Adipose tissue (tissue), 3 donors: ENCODE measurements around the gene PEDS1. TPM values are rescaled to one million over a fixed set of nuclear protein-coding genes. Genes with fewer than 3 reads are reported as not detected.
"Not testable (repeated sequence)": the region's sequence is repeated elsewhere in the genome, so short reads cannot be mapped to it uniquely, and the experiment has no call there.

Source experiments
- H3K27ac ChIP-seq: one replicate; pipeline ENCODE4 v1.5.1; 2013; ENCODE audit warnings: low read depth, low read length
- WGBS, 3 donors: extraction: QIAGEN DNeasy Blood & Tissue Kit; methylation state at CpG; one replicate each; pipeline ENCODE4 v1.1.7; 2013; 5-methylcytosine and 5-hydroxymethylcytosine counted together
- polyA plus RNA-seq, 3 donors: library from polyadenylated mRNA; stranded (reverse); fragments of 200-250 nt; gene quantifications; one replicate each; pipeline ENCODE4 v1.2.3, GENCODE V29; 2013
- donor health status: healthy with polysubstance abuse.
- donor health status: Bipolar disorder and iron deficiency.
- donor health status: healthy.

PEDS1 gene
- polyA plus RNA-seq, 3 donors, result 10.6 to 53.5 (median 21.8) TPM

DNA sequence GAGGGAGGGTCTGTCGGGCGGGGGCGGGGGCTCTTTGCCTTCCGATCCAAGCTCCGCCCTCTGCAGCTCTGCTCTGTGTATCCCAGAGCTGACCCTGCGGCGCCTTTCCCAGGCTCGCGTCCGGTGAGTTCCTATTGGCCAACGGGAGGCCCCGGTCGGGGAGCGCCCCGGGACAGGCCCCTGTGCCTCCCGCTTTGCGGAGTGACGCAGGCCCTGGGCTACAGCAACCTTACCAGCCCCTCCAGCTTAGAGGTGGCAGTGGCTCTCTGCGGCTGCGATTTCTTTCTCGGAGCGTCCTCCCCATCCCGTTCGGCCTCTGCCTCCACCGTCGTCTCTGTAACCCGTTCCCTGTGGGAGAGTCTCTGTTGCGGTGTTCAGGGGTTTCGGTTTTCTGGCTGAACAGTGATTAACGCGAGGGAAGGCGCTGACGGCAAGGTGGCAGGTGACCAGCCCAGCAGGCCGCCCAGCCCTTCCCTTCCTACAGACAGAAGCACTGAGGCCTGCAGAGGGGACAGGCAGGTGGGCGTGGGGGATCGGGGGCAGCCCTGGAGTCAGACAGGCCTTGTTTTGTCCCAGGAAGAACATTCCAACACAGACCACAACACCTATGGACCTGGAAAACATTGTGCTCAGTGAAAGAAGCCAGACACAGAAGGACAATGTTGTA is 19.0 kb upstream of the PEDS1 start:
- H3K27ac ChIP-seq, result no peak overlapping the region
- 3 to 5% (median 4%) methylated on average over 36 of the region's 36 CpGs for WGBS, 3 donors

GRCh38 chr20:50170549-50171220 is 17.2 kb upstream of the PEDS1 start:
- H3K27ac ChIP-seq, result no peak overlapping the region
- WGBS, 3 donors, result 89 to 94% (median 92%) methylated on average over 14 of the region's 14 CpGs

DNA sequence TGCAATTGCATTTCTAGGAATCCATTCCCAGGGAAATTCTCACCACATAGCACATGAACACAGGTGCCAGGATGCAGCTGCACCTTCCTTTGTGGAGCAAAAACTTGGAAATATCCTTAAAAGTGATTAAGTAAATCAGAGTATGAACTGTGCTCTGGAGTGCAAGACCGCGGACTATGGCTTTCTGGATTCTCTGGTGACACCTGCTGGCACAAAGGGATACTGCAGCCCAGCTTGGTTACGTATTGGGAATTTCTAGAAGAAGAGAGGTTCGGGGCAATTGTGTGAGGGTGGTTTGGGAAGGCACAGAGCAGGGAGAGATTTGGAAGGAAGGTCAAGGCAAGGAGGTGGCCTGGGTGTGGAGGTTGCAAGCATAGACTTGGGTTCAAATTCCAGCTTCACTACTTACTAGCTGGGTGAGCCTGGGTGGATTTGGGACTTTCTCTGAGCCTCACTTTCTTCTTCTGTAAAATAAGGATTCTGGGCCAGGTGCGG is 15.9 kb upstream of the PEDS1 start:
- WGBS, 3 donors, result 17 to 24% (median 24%) methylated on average over 5 of the region's 5 CpGs
- H3K27ac ChIP-seq, result no peak overlapping the region

- H3K27ac ChIP-seq, result peak overlapping the region; percentile 3
- 5 to 7% (median 7%) methylated on average over 20 of the region's 20 CpGs for WGBS, 3 donors
Measured at GRCh38 chr20:50165684-50166554, 12.4 kb upstream of the PEDS1 start.

DNA sequence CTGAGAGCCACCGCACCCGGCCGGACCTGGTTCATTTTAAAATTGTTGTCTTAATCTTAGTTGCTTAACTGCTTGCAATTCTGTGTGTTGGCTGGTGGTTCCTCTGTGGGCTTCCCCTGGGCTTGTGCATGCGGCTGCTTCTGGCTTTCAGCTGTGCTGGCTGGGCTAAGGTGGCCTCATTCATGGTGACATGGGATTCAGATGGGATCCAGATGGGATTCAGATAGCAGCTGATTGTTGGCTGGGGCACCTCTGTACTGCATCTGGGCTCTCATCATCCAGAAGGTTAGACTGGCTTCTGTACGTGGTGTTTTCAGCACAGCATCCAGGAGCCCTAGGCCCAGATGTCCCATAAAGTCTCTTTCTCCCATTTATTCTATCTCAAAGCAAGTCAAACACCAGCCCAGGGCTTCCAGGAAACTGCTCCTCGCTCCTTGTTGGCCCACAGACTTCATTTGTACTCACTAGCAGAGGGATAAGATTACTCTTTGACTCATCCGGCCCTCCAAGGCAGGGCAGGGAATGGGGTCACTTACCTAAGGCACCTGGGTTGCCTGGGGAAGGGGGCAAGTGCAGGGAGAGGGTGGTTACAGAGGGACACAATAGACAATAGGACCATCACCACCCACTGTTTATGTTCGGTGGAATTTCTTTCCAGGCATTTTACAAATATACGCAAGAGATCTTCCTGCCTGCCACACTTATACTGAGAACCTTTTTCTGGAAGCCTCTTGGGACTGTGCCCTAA is 10.2 kb upstream of the PEDS1 start:
- H3K27ac ChIP-seq, result no peak overlapping the region
- 49 to 75% (median 60%) methylated on average over 9 of the region's 9 CpGs for WGBS, 3 donors

- not testable (repeated sequence) for H3K27ac ChIP-seq
Measured at GRCh38 chr20:50161494-50161893, 8.0 kb upstream of the PEDS1 start.

GRCh38 chr20:50153153-50153499 is 397 bp downstream of the PEDS1 start:
- no peak overlapping the region for H3K27ac ChIP-seq
- WGBS, 3 donors, result 0 to 1% (median 0%) methylated on average over 18 of the region's 18 CpGs

More at GRCh38 chr20:50161494-50161893, 8.0 kb upstream of the PEDS1 start:
- 83 to 93% (median 90%) methylated on average over 6 to 7 of the region's 7 CpGs for WGBS, 3 donors

GRCh38 chr20:50152394-50153152 is 950 bp downstream of the PEDS1 start:
- no peak overlapping the region for H3K27ac ChIP-seq
- 13 to 18% (median 16%) methylated on average over 4 of the region's 4 CpGs for WGBS, 3 donors

DNA sequence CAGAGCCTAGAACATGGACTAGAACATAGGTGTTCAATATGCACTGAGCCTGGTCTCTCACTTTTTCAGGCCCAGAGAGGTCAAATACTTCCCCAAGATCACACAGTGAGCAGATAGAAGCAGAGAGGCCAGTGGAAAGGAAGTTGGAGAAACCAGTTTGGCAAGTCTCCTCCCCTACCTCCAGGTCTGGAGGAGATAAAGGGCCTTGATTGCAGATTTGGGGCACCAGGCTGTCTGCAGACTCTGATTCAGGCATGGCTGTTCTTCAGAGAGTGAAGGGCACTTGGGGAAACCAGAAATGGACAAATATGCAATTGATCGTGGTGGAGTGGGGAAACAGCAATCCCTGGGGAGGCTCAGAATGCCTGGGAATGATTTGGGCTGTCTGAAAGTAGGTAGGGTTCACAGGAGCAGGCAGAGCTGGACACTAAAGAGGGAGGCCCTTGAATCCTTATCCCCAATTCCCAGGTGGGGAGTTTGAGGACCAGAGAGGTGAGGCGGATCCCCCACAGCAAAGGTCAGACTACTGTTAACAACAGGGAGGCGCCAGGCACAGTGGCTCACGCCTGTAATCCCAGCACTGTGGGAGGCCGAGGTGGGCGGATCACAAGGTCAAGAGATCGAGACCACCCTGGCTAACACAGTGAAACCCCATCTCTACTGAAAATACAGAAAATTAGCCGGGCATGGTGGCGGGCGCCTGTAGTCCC is 2.3 kb downstream of the PEDS1 start:
- no peak overlapping the region for H3K27ac ChIP-seq

DNA sequence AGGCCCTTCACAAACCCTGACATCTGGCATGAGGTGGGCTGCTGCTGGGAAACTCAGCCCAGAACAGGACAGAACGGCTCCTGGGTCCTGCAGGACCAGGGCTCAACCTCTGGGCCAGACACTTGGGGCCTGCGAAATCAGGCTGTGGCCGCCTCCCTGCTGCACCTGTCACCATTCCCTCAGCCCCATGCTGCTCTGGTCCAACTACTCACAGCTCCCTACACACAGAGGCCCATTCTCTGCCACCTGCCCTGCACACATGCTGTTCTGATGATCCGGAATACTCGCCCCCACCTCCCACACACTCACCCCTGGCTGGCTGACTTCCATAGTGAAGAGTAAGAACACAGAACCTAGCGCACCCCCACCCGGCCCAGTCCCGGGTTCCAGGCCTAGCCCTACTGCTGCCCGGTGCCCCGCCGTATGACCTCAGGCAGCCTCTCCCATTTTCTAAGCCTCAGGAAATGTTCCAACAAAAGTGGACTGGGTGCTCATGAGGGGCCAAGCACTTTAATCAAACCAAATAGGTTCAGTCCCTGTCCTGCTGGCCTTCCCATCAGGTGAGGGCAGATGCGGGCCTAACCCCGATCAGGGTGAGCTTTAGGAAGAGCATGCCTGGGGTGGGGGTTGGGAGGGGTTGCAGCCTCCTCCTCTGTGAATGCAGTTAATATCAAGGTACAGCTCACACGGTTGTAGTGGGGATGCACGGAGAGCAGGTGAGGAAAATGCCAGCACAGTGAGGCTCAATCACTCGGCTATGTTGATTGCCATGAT is 3.9 kb downstream of the PEDS1 start:
- no peak overlapping the region for H3K27ac ChIP-seq
- 48 to 80% (median 78%) methylated on average over 16 of the region's 16 CpGs for WGBS, 3 donors

More for the DNA sequence above, 2.3 kb downstream of the PEDS1 start:
- 58 to 85% (median 82%) methylated on average over 10 of the region's 10 CpGs for WGBS, 3 donors

DNA sequence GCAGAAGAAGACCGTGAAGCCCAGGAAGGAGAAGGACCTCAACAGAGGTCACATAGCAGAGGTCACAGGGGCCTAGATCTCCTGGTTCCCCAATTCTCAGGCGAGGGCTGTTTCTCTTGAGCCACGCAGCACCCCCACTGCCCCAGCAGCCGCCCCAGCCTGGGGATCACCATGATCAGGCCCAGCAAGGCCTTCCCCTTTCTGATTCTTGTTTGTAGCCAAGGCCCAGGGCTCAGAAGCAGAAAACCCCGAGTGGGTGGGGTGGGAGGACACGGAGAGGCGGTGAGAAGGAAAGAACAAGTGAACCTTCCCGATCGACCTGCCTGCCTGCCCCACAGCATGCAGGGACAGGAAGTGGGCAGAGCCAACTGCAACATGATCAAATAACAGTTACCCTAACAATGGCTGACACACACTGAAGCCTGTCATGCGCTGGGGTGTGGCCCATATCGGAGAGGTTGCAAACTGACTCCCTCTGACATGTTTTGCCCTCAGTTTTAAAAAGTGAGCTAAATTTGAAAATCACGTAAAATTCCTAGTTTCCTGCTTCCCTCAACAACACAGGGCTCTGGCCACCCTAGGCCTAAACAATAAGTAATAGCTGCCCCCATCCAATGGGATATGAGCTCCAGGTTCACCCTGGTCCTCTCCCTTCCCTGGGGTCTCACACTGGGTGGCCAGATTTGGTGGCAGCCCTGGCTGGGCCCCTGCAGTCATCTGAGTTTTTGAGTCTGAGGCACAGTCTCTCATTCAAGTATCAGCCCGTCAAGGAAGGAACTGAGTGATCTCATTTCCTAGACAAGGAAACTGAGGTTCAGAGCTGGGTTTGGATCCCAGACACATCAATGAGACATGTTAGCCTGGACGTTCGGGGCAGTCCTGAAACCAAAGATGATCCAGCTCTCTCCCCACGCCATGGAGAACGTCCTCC is 6.5 kb downstream of the PEDS1 start:
- WGBS, 3 donors, result 37 to 54% (median 41%) methylated on average over 17 of the region's 17 CpGs

DNA sequence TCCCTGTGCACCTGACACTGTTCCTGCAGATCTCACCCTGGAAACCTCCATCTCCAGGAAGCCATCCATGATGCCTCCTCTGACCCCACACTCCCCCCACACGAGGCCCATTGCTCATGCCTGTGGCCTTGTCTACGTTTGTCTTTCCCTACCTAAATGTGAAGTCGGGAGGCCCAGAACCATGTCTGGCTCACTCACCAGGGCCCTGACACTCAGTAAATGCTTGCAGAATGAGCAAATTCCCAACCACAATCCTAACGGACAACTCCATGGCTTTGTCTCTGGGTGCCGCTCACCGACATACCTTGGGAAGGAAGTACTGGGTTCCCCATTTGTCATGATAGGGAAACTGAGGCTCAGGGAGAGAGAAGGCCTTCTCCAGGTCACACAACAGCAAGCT is 7.3 kb downstream of the PEDS1 start:
- WGBS, 3 donors, result 77 to 83% (median 81%) methylated on average over 6 of the region's 6 CpGs
- peak overlapping the region; percentile 5 for H3K27ac ChIP-seq

More for the DNA sequence above, 6.5 kb downstream of the PEDS1 start:
- H3K27ac ChIP-seq, result peak overlapping the region; percentile 5

GRCh38 chr20:50145566-50145965 is 8.0 kb downstream of the PEDS1 start:
- no peak overlapping the region for H3K27ac ChIP-seq
- 93 to 94% (median 93%) methylated on average over 6 of the region's 6 CpGs for WGBS, 3 donors

DNA sequence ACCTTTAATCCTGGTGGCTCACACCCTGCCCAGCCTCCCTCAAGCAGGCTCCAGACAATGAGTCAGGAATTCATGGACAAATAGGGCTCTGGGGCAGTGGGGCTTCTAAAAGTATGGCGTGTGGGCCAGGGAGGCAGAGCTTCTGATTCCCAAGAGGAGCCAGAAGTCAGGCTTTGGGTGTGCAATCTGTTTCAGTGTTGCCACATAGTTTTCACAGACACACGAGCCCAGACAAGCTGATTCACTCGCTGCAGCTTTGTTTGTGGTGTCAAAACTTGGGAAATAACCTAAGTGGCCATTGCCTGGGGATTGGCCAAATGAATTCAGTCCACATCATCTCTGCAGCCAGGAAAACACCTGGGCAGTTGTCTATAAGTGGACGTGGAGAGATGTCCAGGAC is 9.2 kb downstream of the PEDS1 start:
- H3K27ac ChIP-seq, result no peak overlapping the region
- WGBS, 3 donors, result 35 to 63% (median 41%) methylated on average over 4 of the region's 4 CpGs

DNA sequence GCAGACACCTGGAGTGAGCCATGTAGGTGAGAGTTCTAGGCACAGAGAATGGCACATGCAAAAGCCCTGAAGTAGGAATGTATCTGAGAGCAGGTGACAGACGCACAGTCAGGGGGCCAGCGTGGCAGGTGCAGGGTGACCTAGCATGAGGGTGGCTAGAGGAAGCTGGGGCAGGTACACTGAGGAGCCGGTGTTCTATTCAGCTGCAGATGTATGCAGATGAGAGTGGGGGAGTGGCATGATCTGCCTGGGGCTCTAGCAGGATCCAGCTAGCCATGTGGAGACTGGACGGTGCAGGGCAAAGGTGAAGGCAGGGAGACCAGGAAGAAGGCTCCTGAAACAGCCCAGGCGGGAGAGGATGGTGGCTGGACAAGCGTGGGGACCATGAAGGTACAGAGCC is 10.7 kb downstream of the PEDS1 start:
- 88 to 91% (median 88%) methylated on average over 6 of the region's 6 CpGs for WGBS, 3 donors
- no peak overlapping the region for H3K27ac ChIP-seq
